PC-9 (cell line): ENCODE results near the gene TTI1. TPM values are rescaled to one million over a fixed set of nuclear protein-coding genes. Genes with fewer than 3 reads are reported as not detected.

Experiments
- BruUV-seq: library from RNA; stranded (reverse); fragments of 400-500 nt; replicated peaks from 2 replicates; lab custom pipeline; 2021; lab: Mats Ljungman, UMichigan
- CTCF ChIA-PET: fragments of 300-600 bp; sonication (Branson Sonifier 250); formaldehyde crosslinking; loops from one replicate; lab custom pipeline; 2022; ENCODE audit warnings: antibody characterized with exemption; lab: Charles Lee
- POLR2A ChIA-PET: fragments of 300-600 bp; sonication (Branson Sonifier 250); formaldehyde crosslinking; loops from one replicate; lab custom pipeline; 2022; ENCODE audit warnings: antibody characterized with exemption; ENCODE audit not compliant: unreplicated experiment; lab: Charles Lee
- DNase-seq, 2 experiments: peaks; one replicate each; pipeline versions ENCODE4 v3.0.0 to v3.0.0-alpha.2; 2015 to 2022; ENCODE audit warnings: mixed read lengths in 1 of 2
- H2AFZ ChIP-seq: fragments of 200-600 bp; sonication (generic); 2 replicates; pipeline ENCODE4 v1.8.1; 2017; ENCODE audit warnings: antibody characterized with exemption
- H3F3A ChIP-seq: fragments of 200-600 bp; sonication (generic); 2 replicates; pipeline ENCODE4 v1.8.1; 2017; ENCODE audit warnings: antibody characterized with exemption, mild to moderate bottlenecking, low read depth; ENCODE audit not compliant: insufficient read depth
- H3K27ac ChIP-seq: fragments of 200-600 bp; sonication (generic); 2 replicates; pipeline ENCODE4 v1.6.1; 2016; ENCODE audit warnings: mixed run types
- H3K27me3 ChIP-seq: fragments of 200-600 bp; sonication (generic); 2 replicates; pipeline ENCODE4 v1.6.1; 2016; ENCODE audit warnings: low read depth, mixed run types; ENCODE audit not compliant: insufficient read depth
- H3K36me3 ChIP-seq: fragments of 200-600 bp; sonication (generic); 2 replicates; pipeline ENCODE4 v1.6.1; 2016; ENCODE audit warnings: low read depth, mixed run types
- H3K4me1 ChIP-seq: fragments of 200-600 bp; sonication (generic); replicated peaks from 2 replicates; pipeline ENCODE4 v1.6.1; 2016; ENCODE audit warnings: mixed run types; ENCODE audit not compliant: insufficient read depth
- H3K4me2 ChIP-seq: fragments of 200-600 bp; sonication (generic); 2 replicates; pipeline ENCODE4 v1.6.1; 2017; ENCODE audit warnings: mixed run types
- H3K4me3 ChIP-seq: fragments of 200-600 bp; sonication (generic); 2 replicates; pipeline ENCODE4 v1.6.1; 2016; ENCODE audit warnings: mixed run types
- H3K79me2 ChIP-seq: fragments of 200-600 bp; sonication (generic); 2 replicates; pipeline ENCODE4 v1.6.1; 2017; ENCODE audit warnings: low read depth, mixed run types
- H3K9me2 ChIP-seq: fragments of 200-600 bp; sonication (generic); 2 replicates; pipeline ENCODE4 v1.8.1; 2017; ENCODE audit warnings: mild to moderate bottlenecking; ENCODE audit not compliant: insufficient read depth
- H3K9me3 ChIP-seq: fragments of 200-600 bp; sonication (generic); 2 replicates; pipeline ENCODE4 v1.8.1; 2016; ENCODE audit warnings: low read depth; ENCODE audit not compliant: insufficient read depth
- H4K20me1 ChIP-seq: fragments of 200-600 bp; sonication (generic); 2 replicates; pipeline ENCODE4 v1.8.1; 2017; ENCODE audit not compliant: insufficient read depth
- CTCF ChIP-seq: fragments of 200-600 bp; sonication (generic); conservative IDR thresholded peaks from 2 replicates; pipeline ENCODE4 v1.6.1; 2017; ENCODE audit warnings: mixed run types, antibody characterized with exemption, mild to moderate bottlenecking, moderate library complexity
- EZH2 ChIP-seq: fragments of 200-600 bp; sonication (generic); IDR thresholded peaks from 2 replicates; pipeline ENCODE4 v1.8.0; 2017; ENCODE audit warnings: antibody characterized with exemption, low read depth
- intact Hi-C: fragments of 100-400 bp; cut with micrococcal nuclease; formaldehyde crosslinking; loops from one replicate; pipeline ENCODE4 v1.10.0; 2022; ENCODE audit not compliant: unreplicated experiment
- total RNA-seq: library from RNA; stranded (reverse); gene quantifications from 2 replicates; pipeline ENCODE4 v1.2.3, GENCODE V29; 2021

TTI1 gene
- total RNA-seq, 1 experiment from 2014 or later, result 34.2 TPM

DNA sequence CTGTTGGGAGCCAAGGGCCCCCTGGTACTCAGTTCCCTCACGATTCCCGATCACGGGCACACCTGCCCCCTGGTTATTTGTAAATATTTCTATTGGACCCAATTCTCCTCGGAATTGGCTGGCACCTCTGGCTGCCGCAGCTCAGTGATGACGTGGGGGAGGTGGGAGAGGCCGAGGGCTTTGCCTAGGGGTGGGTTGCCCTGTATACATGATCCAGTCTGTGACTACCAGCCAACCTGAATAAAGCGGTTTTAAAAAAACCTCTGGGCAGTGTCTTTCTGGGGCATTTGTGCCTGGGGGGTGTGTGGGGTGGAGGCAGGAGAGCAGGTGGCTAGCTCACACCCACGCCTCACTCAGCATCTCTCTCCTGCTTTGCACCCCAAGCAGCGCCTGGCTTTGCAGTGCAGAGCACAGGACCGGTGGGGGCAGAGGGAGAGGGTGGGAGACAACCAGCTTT is 88.1 kb downstream of the TTI1 start:
- H2AFZ ChIP-seq, result no peak overlapping the region
- H3K9me3 ChIP-seq, result no peaks in the 10 kb centered on the region
- H3K4me1 ChIP-seq, result no peaks in the 10 kb centered on the region
- intact Hi-C loops, result no loop called here
- no peaks in the 10 kb centered on the region for H4K20me1 ChIP-seq
- no TSS peak for BruUV-seq
- no peak overlapping the region for H3K27ac ChIP-seq
- H3K27me3 ChIP-seq, result peaks cover 50% of the 10 kb centered on the region
- no peak overlapping the region for H3K4me2 ChIP-seq
- no peak for DNase-seq
- no peak for TF ChIP-seq CTCF
- no peak for TF ChIP-seq EZH2
- ChIA-PET CTCF (no interaction called here), POLR2A (no interaction called here)
- H3K4me3 ChIP-seq, result no peak overlapping the region
- no peaks in the 10 kb centered on the region for H3K79me2 ChIP-seq
- no peaks in the 10 kb centered on the region for H3K9me2 ChIP-seq
- H3F3A ChIP-seq, result no peaks in the 10 kb centered on the region
- H3K36me3 ChIP-seq, result no peaks in the 10 kb centered on the region

DNA sequence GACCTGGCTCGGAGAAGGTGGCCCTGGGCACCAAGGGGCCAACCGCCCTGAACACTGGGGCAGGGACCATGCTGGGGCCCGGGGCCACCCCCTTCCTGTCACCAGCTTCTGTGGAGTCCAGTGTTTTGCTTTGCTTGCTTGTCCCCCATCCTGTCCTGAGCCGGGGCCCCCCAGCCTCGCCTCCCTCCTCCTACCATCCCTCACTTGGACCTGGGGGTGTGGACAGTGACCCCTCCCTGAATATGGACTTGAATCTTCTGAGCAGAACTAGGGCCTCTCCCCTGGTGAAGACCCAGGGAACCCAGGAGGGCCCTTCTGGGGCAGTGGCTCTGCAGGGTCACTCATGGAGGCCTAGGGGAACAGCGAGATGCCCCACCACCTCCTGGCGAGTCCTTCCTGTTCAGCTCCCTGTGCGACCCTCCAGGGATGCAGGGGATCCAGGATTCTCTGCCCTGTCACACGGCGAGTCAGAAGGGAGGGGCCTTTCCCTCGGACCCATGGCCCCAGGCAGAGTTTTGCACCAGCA is 88.7 kb downstream of the TTI1 start:
- Histone ChIP-seq H3K36me3 (no peaks in the 10 kb centered on the region), H3K79me2 (no peaks in the 10 kb centered on the region), H3K4me2 (no peak overlapping the region), H3F3A (no peaks in the 10 kb centered on the region), H3K27me3 (peaks cover 44% of the 10 kb centered on the region), H3K4me1 (no peaks in the 10 kb centered on the region), H3K9me3 (no peaks in the 10 kb centered on the region), H3K9me2 (no peaks in the 10 kb centered on the region), H3K4me3 (no peak overlapping the region), H4K20me1 (no peaks in the 10 kb centered on the region), H2AFZ (no peak overlapping the region), H3K27ac (no peak overlapping the region)
- no peak for DNase-seq
- TF ChIP-seq CTCF (no peak), EZH2 (no peak)
- CTCF ChIA-PET, result interaction anchor here (0.6 kb wide), 1 partner anchor 43 kb away, joined by 3 read pairs; no protein-coding TSS in a partner anchor
- BruUV-seq, result no TSS peak
- POLR2A ChIA-PET, result no interaction called here
- intact Hi-C loops, result no loop called here

DNA sequence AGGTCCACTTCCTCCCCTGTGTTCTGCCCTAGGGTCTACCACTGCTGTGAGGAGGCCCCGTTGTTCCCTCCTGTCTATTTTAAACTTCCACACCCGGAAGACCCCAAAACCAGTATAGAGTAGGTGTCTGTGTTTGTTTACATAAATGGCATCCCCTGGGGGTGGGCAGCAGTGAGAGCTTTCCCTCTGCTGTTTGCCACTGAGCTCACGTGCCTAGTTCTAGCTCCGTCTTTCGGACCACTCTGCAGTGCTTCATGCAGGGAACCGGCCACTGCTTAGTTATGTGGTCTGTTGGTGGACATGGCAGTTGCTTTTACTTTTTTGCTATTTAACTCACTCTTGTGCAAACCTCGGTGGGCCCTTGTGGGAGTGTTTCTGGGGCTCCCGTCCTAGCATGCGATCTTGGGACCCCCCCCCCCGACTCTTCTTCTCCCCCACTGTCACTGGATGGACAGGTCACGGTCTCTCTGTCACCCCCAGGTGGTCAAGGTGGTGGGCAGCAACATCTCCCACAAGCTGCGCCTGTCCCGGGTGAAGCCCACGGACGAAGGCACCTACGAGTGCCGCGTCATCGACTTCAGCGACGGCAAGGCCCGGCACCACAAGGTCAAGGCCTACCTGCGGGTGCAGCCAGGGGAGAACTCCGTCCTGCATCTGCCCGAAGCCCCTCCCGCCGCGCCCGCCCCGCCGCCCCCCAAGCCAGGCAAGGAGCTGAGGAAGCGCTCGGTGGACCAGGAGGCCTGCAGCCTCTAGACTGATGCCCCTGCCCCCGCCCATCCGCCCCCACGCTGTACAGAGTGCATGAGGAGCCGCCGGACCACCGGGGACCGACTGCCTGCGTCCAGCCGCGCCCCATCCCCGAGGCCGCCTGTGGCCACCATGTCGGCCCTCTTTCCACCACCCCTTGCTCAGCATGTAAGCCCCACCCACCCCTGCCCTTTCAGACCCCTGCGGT is 89.5 kb downstream of the TTI1 start:
- intact Hi-C loops, result no loop called here

More for the DNA sequence above, 89.5 kb downstream of the TTI1 start:
- Histone ChIP-seq H3K9me3 (no peaks in the 10 kb centered on the region), H3K36me3 (no peaks in the 10 kb centered on the region), H3K27ac (no peak overlapping the region), H3K4me1 (no peaks in the 10 kb centered on the region), H3F3A (no peaks in the 10 kb centered on the region), H2AFZ (no peak overlapping the region), H3K27me3 (peaks cover 36% of the 10 kb centered on the region), H3K4me2 (no peak overlapping the region), H3K9me2 (no peaks in the 10 kb centered on the region), H4K20me1 (no peaks in the 10 kb centered on the region), H3K4me3 (no peak overlapping the region), H3K79me2 (no peaks in the 10 kb centered on the region)
- ChIA-PET CTCF (interaction anchor here (0.6 kb wide), 5 partner anchors 42 to 269 kb away, joined by 3 to 13 read pairs (median 5); no protein-coding TSS in a partner anchor), POLR2A (no interaction called here)
- BruUV-seq, result no TSS peak
- no peak for TF ChIP-seq CTCF
- TF ChIP-seq EZH2, result no peak
- DNase-seq, result no peak
